ENCODE measurements around the gene NR4A3. TPM values are rescaled to one million over a fixed set of nuclear protein-coding genes. Genes with fewer than 3 reads are reported as not detected.
A peak's percentile ranks its signal among the peaks of the same experiment; 100 is the strongest.

The NR4A3 gene
- total and polyA plus RNA-seq, 2 of the 13 experiments (the other 11 are each of a cell fraction or from before 2014, with no cell fraction given), result 0.02 to 0.09 TPM

DNA sequence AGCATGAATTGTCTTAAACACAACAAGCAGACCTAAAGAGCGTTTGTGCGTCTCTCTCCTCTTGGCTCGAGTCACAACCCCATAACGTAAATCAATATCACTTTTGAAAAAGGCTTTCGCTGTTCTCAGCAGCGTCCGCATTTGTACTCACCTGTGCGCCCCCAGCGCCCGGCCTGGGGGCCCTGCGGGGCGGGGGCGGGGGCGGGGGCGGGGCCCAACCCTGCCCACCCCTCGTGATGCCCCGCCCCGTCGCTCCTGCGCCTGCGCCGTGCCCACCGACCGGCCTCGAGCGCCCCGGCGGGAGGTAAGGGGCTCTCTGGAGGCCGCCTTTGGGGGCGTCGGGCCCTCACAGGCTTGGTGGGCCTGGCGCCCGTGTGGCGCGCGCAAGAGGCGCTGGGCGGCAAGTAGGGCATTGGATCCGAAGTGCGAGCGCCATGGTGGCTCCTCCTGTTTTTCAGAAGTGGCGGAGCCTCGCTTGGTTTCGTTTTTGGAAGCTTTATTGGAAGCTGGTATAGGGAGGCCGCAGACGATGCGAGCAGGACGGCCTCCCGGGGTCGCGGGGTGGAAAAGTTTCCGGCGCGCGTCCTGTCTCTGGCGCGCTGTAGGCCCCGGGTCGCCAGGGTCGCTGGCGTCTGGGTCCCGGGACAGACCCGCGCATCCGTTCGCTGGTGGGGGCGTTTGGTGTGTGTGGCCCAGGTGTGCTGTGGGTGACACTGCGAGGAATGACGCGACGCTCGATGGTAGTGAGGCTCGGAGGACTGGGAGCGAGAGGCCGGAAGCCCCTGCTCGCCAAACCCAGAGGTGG is 84.9 kb downstream of the NR4A3 start, which contains the start of gene STX17 (continued):
- no peak for TF ChIP-seq JUND (CRISPR knock-in tag; IDR thresholded peaks at IDR 0.05)
- peak in 1 of 2 experiments; percentile 69; a peak in 1 of 4 replicates for TF ChIP-seq KLF16 (CRISPR knock-in tag; IDR thresholded peaks at IDR 0.05)
- TF ChIP-seq GATAD1 (CRISPR knock-in tag; IDR thresholded peaks at IDR 0.05), result peak; percentile 62; the same call in 1 of the 2 replicates
- TF ChIP-seq AHR (CRISPR knock-in tag; IDR thresholded peaks at IDR 0.05), result 0 out of 2 replicates have a peak, but pooled peaks have one; percentile 16
- TF ChIP-seq NR2F1 (CRISPR knock-in tag; IDR thresholded peaks at IDR 0.05), result peak in 1 of 2 experiments; percentile 57; a peak in 2 of 4 replicates

DNA sequence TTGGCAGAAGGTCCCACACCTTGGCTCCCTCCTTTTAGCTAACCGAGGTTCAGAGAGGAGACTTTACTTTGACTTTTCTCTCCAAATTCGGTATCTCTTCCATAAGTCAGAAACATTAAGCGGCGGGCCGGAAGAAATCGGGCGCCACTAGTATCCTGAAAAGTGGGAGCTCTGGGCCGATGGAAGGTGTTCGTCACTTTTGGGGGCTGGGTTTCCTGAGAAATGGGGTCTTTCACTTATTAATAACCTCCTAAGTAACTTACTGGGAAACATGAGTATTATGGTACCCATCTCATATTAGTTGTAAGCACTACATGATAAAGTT is 85.5 kb downstream of the NR4A3 start:
- in situ Hi-C loops (cut with HindIII; ENCODE audit: extremely low pct_ligation_motif_present, low pct_unique_long_range_greater_than_20kb) (loop anchor here (5.0 kb wide), 1 partner anchor 85 kb away; the partner anchor contains the start of gene NR4A3), intact Hi-C loops (cut with micrococcal nuclease; ENCODE audit: unreplicated experiment) (loop anchor here (2.0 to 5.0 kb wide), 3 partner anchors 86 to 192 kb away; partner anchors contain the start of genes ERP44, INVS and NR4A3)
- Histone ChIP-seq H2AFZ (ENCODE audit: low read length) (no peak overlapping the region), H3K4me2 (ENCODE audit: low read depth, low read length) (peak overlapping the region; percentile 84), H3K36me3 (replicated peaks in 1 of 2; ENCODE audit: control insufficient read depth in 1 of 2, insufficient read depth in 2 of 2, low read length in 2 of 2) (no peaks in the 10 kb centered on the region), H3K4me1 (ENCODE audit: insufficient read depth, low read length) (peaks cover 21% of the 10 kb centered on the region), H3K4me3 (replicated peaks in 1 of 3; ENCODE audit: insufficient read depth in 1 of 3, low read depth in 2 of 3, low read length in 3 of 3) (peak overlapping the region; percentile 80 to 96 (median 83)), H3K27ac (ENCODE audit: extremely low read length, insufficient read depth, low read length) (peak overlapping the region; percentile 92), H3K9ac (ENCODE audit: insufficient read depth, low read depth, low read length) (peak overlapping the region; percentile 97), H3K27me3 (ENCODE audit: control insufficient read depth in 1 of 2, insufficient read depth in 2 of 2, low read length in 2 of 2) (no peaks in the 10 kb centered on the region; a peak in 1 of 5 replicates), H3K9me3 (ENCODE audit: low read length) (no peaks in the 10 kb centered on the region), H4K20me1 (ENCODE audit: insufficient read depth, low read length) (0 out of 2 replicates have a peak, but pooled peaks cover 2% of the 10 kb centered on the region), H3K79me2 (ENCODE audit: insufficient read depth, low read length) (peaks cover 21% of the 10 kb centered on the region)
- 0% methylated on average over 9 of the region's 9 CpGs for WGBS (ENCODE audit: low lambda C conversion rate)
- ATAC-seq (no peak), FAIRE-seq (no peak), DNase-seq (ENCODE audit: low spot score) (no peak)
- ChIA-PET POLR2A (interaction anchor here (0.9 to 1.8 kb wide), 4 partner anchors 8 to 803 kb away, joined by 3 to 7 read pairs (median 4); partner anchors contain the start of genes ALG2, NR4A3 and SEC61B), CTCF (ENCODE audit: low intra/inter-chr PET ratio, low total read pairs) (no interaction called here)
- BruUV-seq (replicated peaks), result no TSS peak
- TF ChIP-seq, protein P1, sequence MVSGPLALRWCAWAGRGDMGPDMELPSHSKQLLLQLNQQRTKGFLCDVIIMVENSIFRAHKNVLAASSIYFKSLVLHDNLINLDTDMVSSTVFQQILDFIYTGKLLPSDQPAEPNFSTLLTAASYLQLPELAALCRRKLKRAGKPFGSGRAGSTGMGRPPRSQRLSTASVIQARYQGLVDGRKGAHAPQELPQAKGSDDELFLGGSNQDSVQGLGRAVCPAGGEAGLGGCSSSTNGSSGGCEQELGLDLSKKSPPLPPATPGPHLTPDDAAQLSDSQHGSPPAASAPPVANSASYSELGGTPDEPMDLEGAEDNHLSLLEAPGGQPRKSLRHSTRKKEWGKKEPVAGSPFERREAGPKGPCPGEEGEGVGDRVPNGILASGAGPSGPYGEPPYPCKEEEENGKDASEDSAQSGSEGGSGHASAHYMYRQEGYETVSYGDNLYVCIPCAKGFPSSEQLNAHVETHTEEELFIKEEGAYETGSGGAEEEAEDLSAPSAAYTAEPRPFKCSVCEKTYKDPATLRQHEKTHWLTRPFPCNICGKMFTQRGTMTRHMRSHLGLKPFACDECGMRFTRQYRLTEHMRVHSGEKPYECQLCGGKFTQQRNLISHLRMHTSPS (CRISPR knock-in tag; IDR thresholded peaks at IDR 0.05; ENCODE audit: low read depth), result no peak
- no peak for TF ChIP-seq RBM22 (optimal IDR thresholded peaks at IDR 0.05; ENCODE audit: low read length)
- peak; percentile 9; the same call in 1 of the 2 replicates for TF ChIP-seq GABPB1 (CRISPR knock-in tag; IDR thresholded peaks at IDR 0.05)
- 0 out of 2 replicates have a peak, but pooled peaks have one; percentile 26 for TF ChIP-seq ELF4 (CRISPR knock-in tag; IDR thresholded peaks at IDR 0.05; ENCODE audit: borderline replicate concordance)
- 0 out of 2 replicates have a peak, but pooled peaks have one; percentile 2 for TF ChIP-seq ZNF547 (CRISPR knock-in tag; IDR thresholded peaks at IDR 0.05)
- TF ChIP-seq KDM4B (CRISPR knock-in tag; IDR thresholded peaks at IDR 0.05), result 0 out of 2 replicates have a peak, but pooled peaks have one; percentile 1
- TF ChIP-seq, protein P2, sequence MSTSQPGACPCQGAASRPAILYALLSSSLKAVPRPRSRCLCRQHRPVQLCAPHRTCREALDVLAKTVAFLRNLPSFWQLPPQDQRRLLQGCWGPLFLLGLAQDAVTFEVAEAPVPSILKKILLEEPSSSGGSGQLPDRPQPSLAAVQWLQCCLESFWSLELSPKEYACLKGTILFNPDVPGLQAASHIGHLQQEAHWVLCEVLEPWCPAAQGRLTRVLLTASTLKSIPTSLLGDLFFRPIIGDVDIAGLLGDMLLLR (CRISPR knock-in tag; IDR thresholded peaks at IDR 0.05), result no peak
- TF ChIP-seq FIP1L1 (IDR thresholded peaks at IDR 0.05; ENCODE audit: borderline replicate concordance, insufficient read depth, low read depth, low read length), result no peak
- TF ChIP-seq, protein P3, sequence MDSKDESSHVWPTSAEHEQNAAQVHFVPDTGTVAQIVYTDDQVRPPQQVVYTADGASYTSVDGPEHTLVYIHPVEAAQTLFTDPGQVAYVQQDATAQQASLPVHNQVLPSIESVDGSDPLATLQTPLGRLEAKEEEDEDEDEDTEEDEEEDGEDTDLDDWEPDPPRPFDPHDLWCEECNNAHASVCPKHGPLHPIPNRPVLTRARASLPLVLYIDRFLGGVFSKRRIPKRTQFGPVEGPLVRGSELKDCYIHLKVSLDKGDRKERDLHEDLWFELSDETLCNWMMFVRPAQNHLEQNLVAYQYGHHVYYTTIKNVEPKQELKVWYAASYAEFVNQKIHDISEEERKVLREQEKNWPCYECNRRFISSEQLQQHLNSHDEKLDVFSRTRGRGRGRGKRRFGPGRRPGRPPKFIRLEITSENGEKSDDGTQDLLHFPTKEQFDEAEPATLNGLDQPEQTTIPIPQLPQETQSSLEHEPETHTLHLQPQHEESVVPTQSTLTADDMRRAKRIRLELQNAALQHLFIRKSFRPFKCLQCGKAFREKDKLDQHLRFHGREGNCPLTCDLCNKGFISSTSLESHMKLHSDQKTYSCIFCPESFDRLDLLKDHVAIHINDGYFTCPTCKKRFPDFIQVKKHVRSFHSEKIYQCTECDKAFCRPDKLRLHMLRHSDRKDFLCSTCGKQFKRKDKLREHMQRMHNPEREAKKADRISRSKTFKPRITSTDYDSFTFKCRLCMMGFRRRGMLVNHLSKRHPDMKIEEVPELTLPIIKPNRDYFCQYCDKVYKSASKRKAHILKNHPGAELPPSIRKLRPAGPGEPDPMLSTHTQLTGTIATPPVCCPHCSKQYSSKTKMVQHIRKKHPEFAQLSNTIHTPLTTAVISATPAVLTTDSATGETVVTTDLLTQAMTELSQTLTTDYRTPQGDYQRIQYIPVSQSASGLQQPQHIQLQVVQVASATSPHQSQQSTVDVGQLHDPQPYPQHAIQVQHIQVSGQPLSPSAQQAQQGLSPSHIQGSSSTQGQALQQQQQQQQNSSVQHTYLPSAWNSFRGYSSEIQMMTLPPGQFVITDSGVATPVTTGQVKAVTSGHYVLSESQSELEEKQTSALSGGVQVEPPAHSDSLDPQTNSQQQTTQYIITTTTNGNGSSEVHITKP (CRISPR knock-in tag; IDR thresholded peaks at IDR 0.05; ENCODE audit: low read depth), result no peak
- peak; percentile 54; the same call in 1 of the 2 replicates for TF ChIP-seq ZNF816 (CRISPR knock-in tag; IDR thresholded peaks at IDR 0.05; ENCODE audit: borderline replicate concordance)

Measured in HepG2 (cell line).